NCI-H774 (cell line): Measurements from ENCODE around the gene PLPPR3.
A peak's percentile ranks its signal among the peaks of the same experiment; 100 is the strongest.

Source experiments
- DNase-seq: peaks from one replicate; lab custom pipeline; 2025; lab: John Stamatoyannopoulos, UW

PLPPR3 gene

GRCh38 chr19:821825-822503 is at the start of gene PLPPR3:
Gene PLPPR3 (minus strand): TSS chr19:821955. CDS start chr19:821559, 396 bp downstream.
- DNase-seq = no peak

GRCh38 chr19:870963-871401 is 49.2 kb upstream of the PLPPR3 start:
- peak; percentile 74 for DNase-seq

GRCh38 chr19:870314-870713 is 48.6 kb upstream of the PLPPR3 start:
- no peak for DNase-seq

GRCh38 chr19:869245-870177 is 47.8 kb upstream of the PLPPR3 start:
- no peak for DNase-seq

GRCh38 chr19:868458-869244 is 46.9 kb upstream of the PLPPR3 start:
- DNase-seq = no peak

- DNase-seq = no peak
Observed at GRCh38 chr19:867855-868457, 46.2 kb upstream of the PLPPR3 start.

GRCh38 chr19:867301-867793 is 45.6 kb upstream of the PLPPR3 start:
- no peak for DNase-seq

- DNase-seq = no peak
Observed at GRCh38 chr19:866769-867300, 45.1 kb upstream of the PLPPR3 start.

- DNase-seq = no peak
Observed at GRCh38 chr19:863315-863620, 41.5 kb upstream of the PLPPR3 start.

- DNase-seq = no peak
Observed at GRCh38 chr19:862581-863314, 41.0 kb upstream of the PLPPR3 start.

- peak; percentile 64 for DNase-seq
Observed at GRCh38 chr19:861756-862580, 40.2 kb upstream of the PLPPR3 start.

- no peak for DNase-seq
Observed at GRCh38 chr19:861141-861755, 39.5 kb upstream of the PLPPR3 start.

- DNase-seq = no peak
Observed at GRCh38 chr19:858868-859843, 37.4 kb upstream of the PLPPR3 start, which contains the start of gene CFD. Gene CFD (plus strand): TSS chr19:859664. CDS start chr19:859690, 26 bp downstream.

- no peak for DNase-seq
Observed at GRCh38 chr19:858284-858683, 36.5 kb upstream of the PLPPR3 start.

GRCh38 chr19:855566-856120 is 33.9 kb upstream of the PLPPR3 start:
- DNase-seq = no peak

- DNase-seq = no peak
Observed at GRCh38 chr19:855142-855541, 33.4 kb upstream of the PLPPR3 start.

- no peak for DNase-seq
Observed at GRCh38 chr19:854549-854948, 32.8 kb upstream of the PLPPR3 start.
